ENCODE measurements around the gene ACYP1.

DNA sequence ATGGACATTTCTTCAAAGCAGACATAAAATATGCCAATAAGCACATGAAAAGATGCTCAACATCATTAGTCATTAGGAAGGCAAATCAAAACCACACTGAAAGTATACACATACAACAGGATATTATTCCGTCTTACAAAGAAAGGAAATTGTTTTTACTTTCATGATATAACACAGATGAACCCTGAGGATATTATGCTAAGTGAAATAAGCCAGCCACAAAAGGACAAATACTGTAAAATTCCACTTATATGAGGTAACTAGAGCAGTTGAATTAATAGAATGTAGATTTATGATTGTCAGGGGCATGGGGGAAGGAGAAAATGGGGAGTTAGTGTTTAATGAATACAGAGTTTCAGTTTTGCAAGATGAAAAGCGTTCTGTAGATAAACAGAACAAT lies 4.2 kb downstream of the ACYP1 start:
- TF ChIP-seq GATA2 (IDR thresholded peaks at IDR 0.05; ENCODE audit: low read depth, low read length): no peak
- TF ChIP-seq GATA3 (IDR thresholded peaks at IDR 0.05; ENCODE audit: low read depth, low read length): no peak

All from SH-SY5Y (cell line).